Duodenal mucosa (tissue), 2 donors: ENCODE data around the gene ATOSA.

Experiments used
- H3K27ac ChIP-seq: one replicate; pipeline ENCODE4 v1.7.0; 2013; ENCODE audit warnings: low read depth, low read length
- H3K27me3 ChIP-seq, 2 donors: one replicate each; pipeline ENCODE4 v1.7.0; 2013; ENCODE audit warnings: low read length in 2 of 2, control low read depth in 1 of 2; ENCODE audit not compliant: insufficient read depth in 2 of 2, control insufficient read depth in 1 of 2
- H3K36me3 ChIP-seq, 2 donors: one replicate each; pipeline ENCODE4 v1.7.0; 2013; ENCODE audit warnings: low read length in 2 of 2, control low read depth in 1 of 2; ENCODE audit not compliant: insufficient read depth in 2 of 2, control insufficient read depth in 1 of 2
- H3K4me1 ChIP-seq, 2 donors: one replicate each; pipeline ENCODE4 v1.7.0; 2013; ENCODE audit warnings: low read length in 2 of 2, control low read depth in 1 of 2; ENCODE audit not compliant: insufficient read depth in 2 of 2, control insufficient read depth in 1 of 2
- H3K4me3 ChIP-seq, 2 donors: one replicate each; pipeline ENCODE4 v1.7.0; 2013; ENCODE audit warnings: low read length in 2 of 2, low read depth in 1 of 2
- H3K9ac ChIP-seq, 2 donors: one replicate each; pipeline ENCODE4 v1.7.0; 2013; ENCODE audit warnings: low read length in 2 of 2, low read depth in 1 of 2
- H3K9me3 ChIP-seq, 2 donors: one replicate each; pipeline ENCODE4 v1.7.0; 2013; ENCODE audit warnings: low read length in 2 of 2, control low read depth in 1 of 2; ENCODE audit not compliant: control insufficient read depth in 1 of 2

ATOSA gene, protein sequence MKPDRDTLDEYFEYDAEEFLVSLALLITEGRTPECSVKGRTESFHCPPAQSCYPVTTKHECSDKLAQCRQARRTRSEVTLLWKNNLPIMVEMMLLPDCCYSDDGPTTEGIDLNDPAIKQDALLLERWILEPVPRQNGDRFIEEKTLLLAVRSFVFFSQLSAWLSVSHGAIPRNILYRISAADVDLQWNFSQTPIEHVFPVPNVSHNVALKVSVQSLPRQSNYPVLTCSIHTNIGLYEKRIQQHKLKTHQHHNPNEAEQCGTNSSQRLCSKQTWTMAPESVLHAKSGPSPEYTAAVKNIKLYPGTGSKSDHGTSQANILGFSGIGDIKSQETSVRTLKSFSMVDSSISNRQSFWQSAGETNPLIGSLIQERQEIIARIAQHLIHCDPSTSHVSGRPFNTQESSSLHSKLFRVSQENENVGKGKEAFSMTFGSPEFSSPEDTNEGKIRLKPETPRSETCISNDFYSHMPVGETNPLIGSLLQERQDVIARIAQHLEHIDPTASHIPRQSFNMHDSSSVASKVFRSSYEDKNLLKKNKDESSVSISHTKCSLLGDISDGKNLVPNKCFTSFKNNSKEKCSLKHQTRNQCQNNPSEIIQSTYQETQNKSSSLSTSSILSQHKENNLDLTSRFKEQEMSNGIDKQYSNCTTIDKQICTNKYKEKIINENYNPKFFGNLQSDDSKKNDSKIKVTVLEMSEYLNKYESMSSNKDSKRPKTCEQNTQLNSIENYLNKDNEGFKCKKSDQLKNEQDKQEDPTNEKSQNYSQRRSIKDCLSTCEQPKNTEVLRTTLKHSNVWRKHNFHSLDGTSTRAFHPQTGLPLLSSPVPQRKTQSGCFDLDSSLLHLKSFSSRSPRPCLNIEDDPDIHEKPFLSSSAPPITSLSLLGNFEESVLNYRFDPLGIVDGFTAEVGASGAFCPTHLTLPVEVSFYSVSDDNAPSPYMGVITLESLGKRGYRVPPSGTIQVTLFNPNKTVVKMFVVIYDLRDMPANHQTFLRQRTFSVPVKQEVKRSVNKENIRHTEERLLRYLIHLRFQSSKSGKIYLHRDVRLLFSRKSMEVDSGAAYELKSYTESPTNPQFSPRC

DNA sequence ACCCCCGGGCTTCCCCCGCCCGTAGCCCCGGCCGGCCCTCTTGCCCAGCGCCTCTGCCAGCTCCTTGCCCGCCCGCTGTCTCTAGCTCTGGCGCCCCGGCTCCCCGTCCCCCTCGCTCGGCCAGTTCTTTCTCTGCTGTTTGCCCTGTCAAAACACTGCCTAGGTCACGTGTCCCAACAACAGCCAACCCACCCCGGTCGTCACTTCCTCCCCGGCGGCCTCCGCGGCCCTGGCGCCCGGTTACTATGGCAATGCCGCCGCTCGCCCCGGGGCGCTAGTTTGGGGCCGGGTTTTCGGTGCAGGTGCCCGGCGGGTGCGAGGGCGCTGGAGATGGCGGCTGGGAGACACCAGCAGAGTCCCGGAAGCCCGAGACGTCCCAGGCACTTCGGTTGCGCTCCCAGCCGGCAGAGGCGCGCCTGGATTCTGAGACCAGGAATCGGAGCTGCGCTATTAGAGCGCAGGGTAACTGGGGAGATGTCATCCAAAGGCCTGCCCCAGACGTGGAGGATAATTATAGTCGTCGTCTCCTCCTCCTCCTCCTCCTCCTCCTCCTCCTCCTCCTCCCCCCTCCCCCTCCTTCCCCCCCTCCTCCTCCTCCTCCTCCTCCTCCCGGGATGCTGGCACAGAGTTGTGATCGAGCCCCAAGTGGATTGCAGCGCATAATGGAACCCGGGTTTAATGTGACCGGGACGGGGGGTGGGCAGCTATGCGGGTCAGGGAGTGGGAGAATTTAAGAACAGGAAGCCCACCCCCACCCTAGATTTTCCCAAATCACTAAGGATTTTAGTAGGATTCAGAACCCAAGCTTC, at the start of gene ATOSA:
Gene ATOSA (minus strand): TSS at position 157 of the 809 bp plus-strand sequence. CDS start 1,367 bp downstream, outside the sequence.
- Histone ChIP-seq H3K4me3 (peak within 1 kb of the TSS; percentile 87 to 99), H3K36me3 (no peaks in the 10 kb centered on the region), H3K9me3 (no peaks in the 10 kb centered on the region), H3K4me1 (peaks cover 21 to 27% of the 10 kb centered on the region in 2 donors), H3K9ac (peak within 1 kb of the TSS; percentile 91 to 93), H3K27me3 (no peaks in the 10 kb centered on the region), H3K27ac (peak within 1 kb of the TSS; percentile 97)

- Histone ChIP-seq H3K4me3 (no peak overlapping the region), H3K4me1 (peaks cover 0 to 9% of the 10 kb centered on the region in 2 donors), H3K36me3 (no peaks in the 10 kb centered on the region), H3K27me3 (no peaks in the 10 kb centered on the region), H3K9me3 (no peaks in the 10 kb centered on the region), H3K9ac (no peak overlapping the region), H3K27ac (no peak overlapping the region)
These were observed 49.7 kb upstream of the ATOSA start for GRCh38 chr15:52728899-52729298.

DNA sequence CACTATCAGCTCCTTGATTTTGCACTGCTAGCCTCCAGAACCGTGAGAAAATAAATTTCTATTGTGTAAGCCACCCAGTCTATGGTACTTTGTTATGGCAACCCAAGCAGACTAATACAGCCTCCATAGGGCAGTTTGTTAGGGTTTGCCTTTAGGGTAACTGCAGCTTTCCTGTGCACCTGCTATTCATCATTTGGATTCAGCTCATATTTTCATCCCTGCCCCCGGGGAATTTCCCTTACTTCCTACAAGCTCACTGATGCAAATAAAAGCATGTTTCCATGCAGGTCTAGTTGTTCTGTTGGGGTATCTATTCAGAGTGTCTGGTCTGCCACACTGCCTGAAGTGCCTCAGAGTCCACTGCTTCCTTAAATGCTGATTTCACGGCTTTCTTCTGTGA, 48.6 kb upstream of the ATOSA start:
- Histone ChIP-seq H3K36me3 (no peaks in the 10 kb centered on the region), H3K9me3 (no peaks in the 10 kb centered on the region), H3K9ac (no peak overlapping the region), H3K27ac (no peak overlapping the region), H3K4me1 (peaks cover 0 to 9% of the 10 kb centered on the region in 2 donors), H3K4me3 (no peak overlapping the region), H3K27me3 (no peaks in the 10 kb centered on the region)

GRCh38 chr15:52726195-52726594, 47.0 kb upstream of the ATOSA start:
- Histone ChIP-seq H3K9me3 (no peaks in the 10 kb centered on the region), H3K36me3 (no peaks in the 10 kb centered on the region), H3K9ac (no peak overlapping the region), H3K4me1 (peaks cover 0 to 9% of the 10 kb centered on the region in 2 donors), H3K4me3 (no peak overlapping the region), H3K27ac (no peak overlapping the region), H3K27me3 (no peaks in the 10 kb centered on the region)

GRCh38 chr15:52718551-52718950, 39.4 kb upstream of the ATOSA start:
- Histone ChIP-seq H3K9ac (no peak overlapping the region), H3K27ac (no peak overlapping the region), H3K9me3 (no peaks in the 10 kb centered on the region), H3K4me1 (no peaks in the 10 kb centered on the region), H3K4me3 (no peak overlapping the region), H3K36me3 (no peaks in the 10 kb centered on the region), H3K27me3 (no peaks in the 10 kb centered on the region)

- Histone ChIP-seq H3K27ac (no peak overlapping the region), H3K27me3 (no peaks in the 10 kb centered on the region), H3K4me1 (no peaks in the 10 kb centered on the region), H3K9me3 (no peaks in the 10 kb centered on the region), H3K9ac (no peak overlapping the region), H3K4me3 (no peak overlapping the region), H3K36me3 (no peaks in the 10 kb centered on the region)
These were observed 38.7 kb upstream of the ATOSA start for GRCh38 chr15:52717924-52718323.

GRCh38 chr15:52717481-52717880, 38.3 kb upstream of the ATOSA start:
- H3K36me3 ChIP-seq = no peaks in the 10 kb centered on the region
- H3K4me3 ChIP-seq = no peak overlapping the region
- H3K9ac ChIP-seq = no peak overlapping the region
- H3K27me3 ChIP-seq = no peaks in the 10 kb centered on the region
- no peaks in the 10 kb centered on the region for H3K4me1 ChIP-seq
- no peaks in the 10 kb centered on the region for H3K9me3 ChIP-seq
- no peak overlapping the region for H3K27ac ChIP-seq

DNA sequence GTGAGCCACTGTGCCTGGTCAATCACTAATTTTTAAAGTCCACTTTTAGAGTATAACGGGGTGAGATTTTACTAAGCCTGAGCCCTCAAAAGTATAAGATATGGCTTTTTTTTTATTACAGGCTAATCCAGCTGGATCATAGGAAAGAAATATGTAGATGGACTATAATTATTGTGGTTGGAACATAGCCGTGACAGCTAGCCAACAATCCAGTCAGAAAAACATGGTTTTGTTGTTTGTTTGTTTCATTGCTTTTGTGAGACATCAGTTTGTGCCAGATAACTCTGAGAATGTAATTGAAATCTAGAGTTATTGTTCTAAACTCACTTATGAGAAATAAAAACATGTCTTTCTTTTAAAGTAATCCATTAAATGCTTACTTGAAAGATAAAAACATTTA, 37.3 kb upstream of the ATOSA start:
- H3K27ac ChIP-seq = no peak overlapping the region
- no peaks in the 10 kb centered on the region for H3K36me3 ChIP-seq
- no peak overlapping the region for H3K4me3 ChIP-seq
- H3K9ac ChIP-seq = no peak overlapping the region
- H3K4me1 ChIP-seq = no peaks in the 10 kb centered on the region
- no peaks in the 10 kb centered on the region for H3K9me3 ChIP-seq
- H3K27me3 ChIP-seq = no peaks in the 10 kb centered on the region

- H3K27me3 ChIP-seq = no peaks in the 10 kb centered on the region
- H3K9ac ChIP-seq = no peak overlapping the region
- no peak overlapping the region for H3K27ac ChIP-seq
- no peaks in the 10 kb centered on the region for H3K4me1 ChIP-seq
- H3K4me3 ChIP-seq = no peak overlapping the region
- no peaks in the 10 kb centered on the region for H3K36me3 ChIP-seq
- H3K9me3 ChIP-seq = no peaks in the 10 kb centered on the region
These were observed 36.2 kb upstream of the ATOSA start for GRCh38 chr15:52715411-52715810.
